Measurements from ENCODE around the gene CHD8. TPM values are rescaled to one million over a fixed set of nuclear protein-coding genes. Genes with fewer than 3 reads are reported as not detected.

CHD8 gene
- total and polyA plus RNA-seq, 5 donors from 2014 or later, result 15.3 to 142 (median 24.2) TPM

- ATAC-seq (ENCODE audit: low read depth in 2 of 2) (no peak), DNase-seq (no peak)
- H3K4me3 Mint-ChIP-seq, result no peak overlapping the region
- H3K27me3 Mint-ChIP-seq, result peaks cover 8% of the 10 kb centered on the region
- Histone ChIP-seq H3K9me3 (ENCODE audit: control insufficient read depth in 2 of 2, low read length in 2 of 2) (no peaks in the 10 kb centered on the region), H3K27ac (ENCODE audit: insufficient read depth, low read length, poor library complexity, severe bottlenecking) (no peak overlapping the region), H3K36me3 (ENCODE audit: control insufficient read depth, insufficient read depth, low read length) (peaks cover 39% of the 10 kb centered on the region), H3K4me3 (ENCODE audit: low read depth, low read length) (no peak overlapping the region), H3K27me3 (ENCODE audit: control insufficient read depth, insufficient read depth, low read length) (no peaks in the 10 kb centered on the region), H3K4me1 (ENCODE audit: control insufficient read depth, insufficient read depth, low read length, poor library complexity, severe bottlenecking) (no peaks in the 10 kb centered on the region)
- no peaks in the 10 kb centered on the region for H3K9me3 Mint-ChIP-seq
- peaks cover 0 to 2% (median 0%) of the 10 kb centered on the region in 4 donors for H3K4me1 Mint-ChIP-seq
- peak overlapping the region in 1 of 3 donors; percentile 32 for H3K27ac Mint-ChIP-seq
- peaks cover 41% of the 10 kb centered on the region for H3K36me3 Mint-ChIP-seq
These were observed 105.4 kb downstream of the CHD8 start for GRCh38 chr14:21350539-21350938.

GRCh38 chr14:21347201-21347600 lies 108.7 kb downstream of the CHD8 start:
- H3K27ac ChIP-seq (ENCODE audit: insufficient read depth, low read length, poor library complexity, severe bottlenecking), result no peak overlapping the region
- H3K4me3 ChIP-seq (ENCODE audit: low read depth, low read length), result no peak overlapping the region
- no peaks in the 10 kb centered on the region for H3K27me3 ChIP-seq (ENCODE audit: control insufficient read depth, insufficient read depth, low read length)
- Mint-ChIP-seq H3K4me3 (no peak overlapping the region), H3K36me3 (peaks cover 16% of the 10 kb centered on the region), H3K4me1 (no peaks in the 10 kb centered on the region), H3K9me3 (no peaks in the 10 kb centered on the region), H3K27me3 (peaks cover 19% of the 10 kb centered on the region), H3K27ac (no peak overlapping the region)
- H3K4me1 ChIP-seq (ENCODE audit: control insufficient read depth, insufficient read depth, low read length, poor library complexity, severe bottlenecking), result no peaks in the 10 kb centered on the region
- ATAC-seq (ENCODE audit: low read depth in 2 of 2) (no peak), DNase-seq (no peak)
- peaks cover 9% of the 10 kb centered on the region for H3K36me3 ChIP-seq (ENCODE audit: control insufficient read depth, insufficient read depth, low read length)
- H3K9me3 ChIP-seq (ENCODE audit: control insufficient read depth in 2 of 2, low read length in 2 of 2), result no peaks in the 10 kb centered on the region

- Histone ChIP-seq H3K27me3 (ENCODE audit: control insufficient read depth, insufficient read depth, low read length) (no peaks in the 10 kb centered on the region), H3K4me1 (ENCODE audit: control insufficient read depth, insufficient read depth, low read length, poor library complexity, severe bottlenecking) (no peaks in the 10 kb centered on the region), H3K4me3 (ENCODE audit: low read depth, low read length) (no peak overlapping the region), H3K36me3 (ENCODE audit: control insufficient read depth, insufficient read depth, low read length) (peaks cover 4% of the 10 kb centered on the region), H3K27ac (ENCODE audit: insufficient read depth, low read length, poor library complexity, severe bottlenecking) (no peak overlapping the region), H3K9me3 (ENCODE audit: control insufficient read depth in 2 of 2, low read length in 2 of 2) (no peaks in the 10 kb centered on the region)
- DNase-seq (no peak), ATAC-seq (ENCODE audit: low read depth in 2 of 2) (no peak)
- peaks cover 21% of the 10 kb centered on the region for H3K27me3 Mint-ChIP-seq
- peaks cover 10% of the 10 kb centered on the region for H3K36me3 Mint-ChIP-seq
- H3K9me3 Mint-ChIP-seq, result no peaks in the 10 kb centered on the region
- H3K4me3 Mint-ChIP-seq, result no peak overlapping the region
- H3K27ac Mint-ChIP-seq, result no peak overlapping the region
- H3K4me1 Mint-ChIP-seq, result no peaks in the 10 kb centered on the region
These were observed 109.3 kb downstream of the CHD8 start for GRCh38 chr14:21346532-21347135.

GRCh38 chr14:21343035-21343794 lies 112.7 kb downstream of the CHD8 start:
- no peak for DNase-seq
- no peaks in the 10 kb centered on the region for H3K4me1 Mint-ChIP-seq
- H3K36me3 Mint-ChIP-seq, result no peaks in the 10 kb centered on the region
- peak in 1 of 2 donors; percentile 22 for ATAC-seq (ENCODE audit: low read depth in 2 of 2)
- no peak overlapping the region for H3K27ac ChIP-seq (ENCODE audit: insufficient read depth, low read length, poor library complexity, severe bottlenecking)
- H3K27ac Mint-ChIP-seq, result no peak overlapping the region
- H3K9me3 ChIP-seq (ENCODE audit: control insufficient read depth in 2 of 2, low read length in 2 of 2), result no peaks in the 10 kb centered on the region
- no peak overlapping the region for H3K4me3 Mint-ChIP-seq
- peaks cover 40% of the 10 kb centered on the region for H3K27me3 Mint-ChIP-seq
- H3K4me1 ChIP-seq (ENCODE audit: control insufficient read depth, insufficient read depth, low read length, poor library complexity, severe bottlenecking), result no peaks in the 10 kb centered on the region
- no peaks in the 10 kb centered on the region for H3K36me3 ChIP-seq (ENCODE audit: control insufficient read depth, insufficient read depth, low read length)
- no peaks in the 10 kb centered on the region for H3K27me3 ChIP-seq (ENCODE audit: control insufficient read depth, insufficient read depth, low read length)
- no peak overlapping the region for H3K4me3 ChIP-seq (ENCODE audit: low read depth, low read length)
- no peaks in the 10 kb centered on the region for H3K9me3 Mint-ChIP-seq

Other genes starting within 250 kb of the CHD8 start
- 582 TPM for gene HNRNPC, start 186.7 kb downstream of the CHD8 start, total RNA-seq
- gene HNRNPC, start 186.7 kb downstream of the CHD8 start, polyA plus RNA-seq, result 100 to 1,000 TPM; 752 to 840 (median 794) TPM
- gene RPGRIP1, start 176.0 kb downstream of the CHD8 start, total RNA-seq, result not detected
- gene RPGRIP1, start 176.0 kb downstream of the CHD8 start, polyA plus RNA-seq, result under 1 TPM in 1 of 4 donors, not detected in 3; 0.10 TPM
- 49.7 TPM for gene SUPT16H, start 72.1 kb downstream of the CHD8 start, total RNA-seq
- gene SUPT16H, start 72.1 kb downstream of the CHD8 start, polyA plus RNA-seq, result 10 to 100 TPM; 58.8 to 65.5 (median 63.7) TPM
- gene RAB2B, start 20.8 kb upstream of the CHD8 start, total RNA-seq, result 32.6 TPM
- gene RAB2B, start 20.8 kb upstream of the CHD8 start, polyA plus RNA-seq, result 10 to 100 TPM; 12.1 to 19.8 (median 14.8) TPM
- 128 TPM for gene TOX4, start 21.1 kb upstream of the CHD8 start, total RNA-seq
- gene TOX4, start 21.1 kb upstream of the CHD8 start, polyA plus RNA-seq, result 100 to 1,000 TPM in 1 of 4 donors, 10 to 100 TPM in 3; 90.0 to 114 (median 95.4) TPM
- gene METTL3, start 55.2 kb upstream of the CHD8 start, total RNA-seq, result 59.0 TPM
- 10 to 100 TPM; 20.6 to 32.6 (median 23.9) TPM for gene METTL3, start 55.2 kb upstream of the CHD8 start, polyA plus RNA-seq
- gene SALL2, start 70.2 kb upstream of the CHD8 start, total RNA-seq, result 2.8 TPM
- 1 to 10 TPM in 3 of 4 donors, under 1 TPM in 1; 0.73 to 2.1 (median 1.9) TPM for gene SALL2, start 70.2 kb upstream of the CHD8 start, polyA plus RNA-seq
- not detected for gene OR10G3, start 124.0 kb upstream of the CHD8 start, total RNA-seq
- gene OR10G3, start 124.0 kb upstream of the CHD8 start, polyA plus RNA-seq, result not detected
- not detected for gene OR10G2, start 178.8 kb upstream of the CHD8 start, total RNA-seq
- gene OR10G2, start 178.8 kb upstream of the CHD8 start, polyA plus RNA-seq, result not detected
- not detected for gene OR4E2, start 197.7 kb upstream of the CHD8 start, total RNA-seq
- not detected for gene OR4E2, start 197.7 kb upstream of the CHD8 start, polyA plus RNA-seq
- gene OR4E1, start 217.7 kb upstream of the CHD8 start, total RNA-seq, result not detected
- under 1 TPM in 1 of 4 donors, not detected in 3; 0.18 TPM for gene OR4E1, start 217.7 kb upstream of the CHD8 start, polyA plus RNA-seq

Data from CD4-positive, CD25-positive, alpha-beta regulatory T cell (primary cell).